Vagina (tissue), 2 donors: Measurements from ENCODE around the gene DGKI. TPM values are rescaled to one million over a fixed set of nuclear protein-coding genes. Genes with fewer than 3 reads are reported as not detected.

Experiments
- DNase-seq, 2 donors: peaks; one replicate each; pipeline ENCODE4 v3.0.0-alpha.2; 2017; ENCODE audit errors: extremely low spot score in 2 of 2
- H3K27ac ChIP-seq: fragments of 200-600 bp; sonication (generic); one replicate; pipeline ENCODE4 v1.5.1; 2019
- H3K27me3 ChIP-seq: fragments of 200-600 bp; sonication (generic); one replicate; pipeline ENCODE4 v1.5.1; 2019
- H3K36me3 ChIP-seq, 2 donors: fragments of 200-600 bp; sonication (generic); one replicate each; pipeline ENCODE4 v1.5.1; 2017 to 2019
- H3K4me1 ChIP-seq: fragments of 200-600 bp; sonication (generic); one replicate; pipeline ENCODE4 v1.5.1; 2019
- H3K4me3 ChIP-seq, 2 donors: fragments of 200-600 bp; sonication (generic); 1 replicate in 1 of 2; 2 replicates in 1 of 2; pipeline ENCODE4 v1.5.1; 2016 to 2019
- H3K9me3 ChIP-seq: fragments of 200-600 bp; sonication (generic); one replicate; pipeline ENCODE4 v1.5.1; 2019
- POLR2A ChIP-seq, 2 donors: fragments of 450-650 bp; IDR thresholded peaks; one replicate each; pipeline ENCODE4 v1.6.1; 2017; ENCODE audit warnings: antibody characterized with exemption in 2 of 2, mild to moderate bottlenecking in 2 of 2, moderate library complexity in 2 of 2
- POLR2AphosphoS5 ChIP-seq, 2 donors: sonication (generic); formaldehyde crosslinking; IDR thresholded peaks; one replicate each; pipeline ENCODE4 v1.9.0; 2017; ENCODE audit warnings: antibody characterized with exemption in 2 of 2, mild to moderate bottlenecking in 2 of 2, low read depth in 1 of 2; ENCODE audit not compliant: insufficient read depth in 1 of 2
- intact Hi-C: fragments of 100-400 bp; cut with DNase I; formaldehyde crosslinking; loops from one replicate; pipeline ENCODE4 v1.15.1; 2023
- total RNA-seq: library from RNA; depleted of rRNA; stranded (reverse); fragments of >200 nt; gene quantifications from one replicate; pipeline ENCODE4 v1.2.3, GENCODE V29; 2016
- TF ChIP-seq, protein P1 (sequence below), 3 experiments: fragments of 450-650 bp in 2 of 3; fragments of 200-600 bp in 1 of 3; sonication (generic) in 1 of 3; IDR thresholded peaks; one replicate each; pipeline ENCODE4 v1.5.1; 2017 to 2019; ENCODE audit warnings: antibody characterized with exemption in 3 of 3, mild to moderate bottlenecking in 2 of 3, moderate library complexity in 2 of 3

DGKI gene
- total RNA-seq, 1 donor from 2014 or later, result 1.2 TPM

DNA sequence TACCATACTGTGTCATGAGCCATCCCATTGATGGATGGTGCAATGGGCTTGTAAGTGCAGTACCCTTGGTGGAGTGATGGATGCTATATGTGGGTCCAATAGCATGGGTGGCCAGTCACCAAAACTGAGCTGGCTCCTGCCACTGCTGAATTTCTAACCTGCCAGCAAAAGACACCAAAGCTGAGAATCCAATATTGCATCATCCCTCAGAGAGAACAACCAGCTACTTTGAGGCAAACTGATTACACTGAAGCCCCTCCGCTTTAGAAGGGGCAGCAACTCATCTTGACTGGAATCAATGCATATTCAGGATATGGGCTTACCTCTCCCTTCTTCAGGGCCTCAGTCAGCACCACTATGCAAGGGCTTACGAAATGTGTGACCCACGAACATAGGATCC is 211.6 kb downstream of the DGKI start:
- TF ChIP-seq POLR2AphosphoS5 (IDR thresholded peaks at IDR 0.05; ENCODE audit: insufficient read depth in 1 of 2, low read depth in 1 of 2), result no peak
- TF ChIP-seq, protein P1, sequence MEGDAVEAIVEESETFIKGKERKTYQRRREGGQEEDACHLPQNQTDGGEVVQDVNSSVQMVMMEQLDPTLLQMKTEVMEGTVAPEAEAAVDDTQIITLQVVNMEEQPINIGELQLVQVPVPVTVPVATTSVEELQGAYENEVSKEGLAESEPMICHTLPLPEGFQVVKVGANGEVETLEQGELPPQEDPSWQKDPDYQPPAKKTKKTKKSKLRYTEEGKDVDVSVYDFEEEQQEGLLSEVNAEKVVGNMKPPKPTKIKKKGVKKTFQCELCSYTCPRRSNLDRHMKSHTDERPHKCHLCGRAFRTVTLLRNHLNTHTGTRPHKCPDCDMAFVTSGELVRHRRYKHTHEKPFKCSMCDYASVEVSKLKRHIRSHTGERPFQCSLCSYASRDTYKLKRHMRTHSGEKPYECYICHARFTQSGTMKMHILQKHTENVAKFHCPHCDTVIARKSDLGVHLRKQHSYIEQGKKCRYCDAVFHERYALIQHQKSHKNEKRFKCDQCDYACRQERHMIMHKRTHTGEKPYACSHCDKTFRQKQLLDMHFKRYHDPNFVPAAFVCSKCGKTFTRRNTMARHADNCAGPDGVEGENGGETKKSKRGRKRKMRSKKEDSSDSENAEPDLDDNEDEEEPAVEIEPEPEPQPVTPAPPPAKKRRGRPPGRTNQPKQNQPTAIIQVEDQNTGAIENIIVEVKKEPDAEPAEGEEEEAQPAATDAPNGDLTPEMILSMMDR (IDR thresholded peaks at IDR 0.05), result no peak
- no peak for TF ChIP-seq POLR2A (IDR thresholded peaks at IDR 0.05)
- Histone ChIP-seq H3K27me3 (no peaks in the 10 kb centered on the region), H3K4me1 (no peaks in the 10 kb centered on the region), H3K9me3 (no peaks in the 10 kb centered on the region), H3K36me3 (no peaks in the 10 kb centered on the region), H3K4me3 (no peak overlapping the region), H3K27ac (no peak overlapping the region)
- DNase-seq, result no peak
- intact Hi-C loops, result no loop called here

DNA sequence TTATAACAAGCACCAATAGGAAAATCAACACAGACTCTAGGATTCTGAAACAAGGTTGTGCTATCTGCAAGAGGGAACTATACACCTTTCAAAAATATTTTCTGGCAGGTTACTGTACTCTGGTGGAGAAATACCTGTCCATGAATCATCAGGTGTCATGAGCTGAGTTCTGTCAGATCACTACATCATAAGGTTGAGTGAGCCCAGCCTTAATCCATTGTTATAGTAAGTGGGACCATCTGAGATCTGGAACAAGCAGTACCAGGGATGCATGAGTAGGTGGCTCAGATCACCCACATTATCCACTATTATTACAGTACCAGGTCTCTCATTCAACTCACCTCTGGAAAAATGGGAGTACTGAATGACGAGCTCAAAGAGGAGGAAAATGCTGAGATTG is 212.4 kb downstream of the DGKI start:
- H3K9me3 ChIP-seq, result no peaks in the 10 kb centered on the region
- TF ChIP-seq POLR2A (IDR thresholded peaks at IDR 0.05), result no peak
- TF ChIP-seq POLR2AphosphoS5 (IDR thresholded peaks at IDR 0.05; ENCODE audit: insufficient read depth in 1 of 2, low read depth in 1 of 2), result no peak
- TF ChIP-seq, protein P1 (IDR thresholded peaks at IDR 0.05), result no peak
- H3K36me3 ChIP-seq, result no peaks in the 10 kb centered on the region
- H3K27me3 ChIP-seq, result no peaks in the 10 kb centered on the region
- H3K4me1 ChIP-seq, result no peaks in the 10 kb centered on the region
- intact Hi-C loops, result no loop called here
- H3K27ac ChIP-seq, result no peak overlapping the region
- H3K4me3 ChIP-seq, result no peak overlapping the region
- DNase-seq, result no peak

DNA sequence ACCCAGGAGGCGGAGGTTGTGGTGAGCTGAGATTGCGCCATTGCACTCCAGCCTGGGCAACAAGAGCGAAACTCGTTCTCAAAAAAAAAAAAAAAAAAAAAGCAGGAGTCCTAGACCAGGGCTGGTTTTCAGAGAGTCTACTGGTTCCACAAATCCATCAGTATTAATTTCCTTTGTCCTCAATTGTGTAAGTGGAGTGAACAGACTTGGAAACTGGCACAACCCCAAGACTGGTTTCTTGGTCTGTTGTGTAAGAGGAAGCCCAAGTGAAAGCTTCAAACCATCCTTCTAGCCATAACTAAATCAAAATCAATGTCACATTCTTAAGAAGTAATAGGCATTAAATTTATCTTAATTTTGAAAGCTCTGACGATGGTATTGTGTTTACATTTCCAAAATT is 213.6 kb downstream of the DGKI start:
- no peak overlapping the region for H3K27ac ChIP-seq
- TF ChIP-seq, protein P1 (IDR thresholded peaks at IDR 0.05), result no peak
- no peak for TF ChIP-seq POLR2A (IDR thresholded peaks at IDR 0.05)
- TF ChIP-seq POLR2AphosphoS5 (IDR thresholded peaks at IDR 0.05; ENCODE audit: insufficient read depth in 1 of 2, low read depth in 1 of 2), result no peak
- no peaks in the 10 kb centered on the region for H3K4me1 ChIP-seq
- no peak overlapping the region for H3K4me3 ChIP-seq
- H3K36me3 ChIP-seq, result no peaks in the 10 kb centered on the region
- DNase-seq, result no peak
- H3K27me3 ChIP-seq, result no peaks in the 10 kb centered on the region
- no peaks in the 10 kb centered on the region for H3K9me3 ChIP-seq
- intact Hi-C loops, result no loop called here

DNA sequence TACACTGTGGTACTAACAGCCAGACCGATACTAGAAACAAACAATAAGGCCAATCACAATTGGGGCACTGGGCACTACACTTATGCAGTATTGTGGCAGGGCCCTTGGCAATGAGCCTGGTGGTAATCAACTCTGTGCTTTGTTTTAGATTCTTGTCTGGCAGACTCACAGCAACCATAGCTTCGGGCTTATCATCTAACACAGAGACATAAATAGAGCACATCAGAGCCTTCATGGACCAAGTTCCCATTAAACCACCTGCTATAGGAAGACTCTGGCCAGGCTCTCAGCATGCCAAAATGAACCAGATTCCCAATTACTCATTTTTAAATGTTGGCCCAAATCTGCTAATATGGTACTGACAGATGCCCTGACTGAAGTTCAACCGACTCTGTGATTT is 218.6 kb downstream of the DGKI start:
- no peaks in the 10 kb centered on the region for H3K27me3 ChIP-seq
- TF ChIP-seq POLR2AphosphoS5 (IDR thresholded peaks at IDR 0.05; ENCODE audit: insufficient read depth in 1 of 2, low read depth in 1 of 2) (no peak), POLR2A (IDR thresholded peaks at IDR 0.05) (no peak)
- TF ChIP-seq, protein P1 (IDR thresholded peaks at IDR 0.05), result no peak
- intact Hi-C loops, result no loop called here
- no peak overlapping the region for H3K27ac ChIP-seq
- no peak overlapping the region for H3K4me3 ChIP-seq
- no peaks in the 10 kb centered on the region for H3K36me3 ChIP-seq
- H3K4me1 ChIP-seq, result no peaks in the 10 kb centered on the region
- H3K9me3 ChIP-seq, result no peaks in the 10 kb centered on the region
- no peak for DNase-seq

DNA sequence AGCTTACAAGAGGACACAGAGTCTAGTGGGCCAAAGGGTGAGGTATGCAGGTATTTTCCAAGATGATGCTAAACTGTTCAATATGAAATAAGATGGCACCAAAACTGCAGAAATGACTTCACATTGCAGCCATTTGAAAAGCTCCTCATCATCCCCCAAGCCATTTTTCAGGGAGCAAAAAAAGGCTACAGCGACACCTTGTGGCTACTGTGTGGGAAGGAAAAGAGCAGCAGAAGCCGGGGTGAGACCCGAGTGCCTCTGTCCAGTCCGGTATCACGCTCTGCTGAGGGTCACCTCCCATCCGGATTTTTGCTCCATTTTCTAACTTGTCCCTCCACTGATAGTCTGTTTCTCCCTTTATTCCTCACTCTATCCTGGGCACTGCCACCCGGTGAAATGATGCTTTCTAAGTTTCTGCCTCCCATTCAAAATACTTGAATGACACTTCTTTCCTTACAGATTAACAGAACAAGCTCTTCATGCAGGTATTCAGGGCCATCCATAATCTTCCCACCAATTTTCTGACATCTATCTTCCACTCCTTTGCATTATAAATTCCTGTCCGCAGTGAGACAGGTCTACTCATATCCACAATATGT is 220.2 kb downstream of the DGKI start:
- TF ChIP-seq POLR2A (IDR thresholded peaks at IDR 0.05) (no peak), POLR2AphosphoS5 (IDR thresholded peaks at IDR 0.05; ENCODE audit: insufficient read depth in 1 of 2, low read depth in 1 of 2) (no peak)
- TF ChIP-seq, protein P1 (IDR thresholded peaks at IDR 0.05), result peak in 2 of 3 experiments; percentile 16 to 28
- Histone ChIP-seq H3K27ac (no peak overlapping the region), H3K4me3 (no peak overlapping the region), H3K27me3 (no peaks in the 10 kb centered on the region), H3K36me3 (no peaks in the 10 kb centered on the region), H3K4me1 (no peaks in the 10 kb centered on the region), H3K9me3 (no peaks in the 10 kb centered on the region)
- DNase-seq, result no peak
- intact Hi-C loops, result no loop called here
